Suppressor macrophage treated with lipopolysaccharide for 1 hour (primary cell): ENCODE data around the gene RSPO1.
A peak's percentile ranks its signal among the peaks of the same experiment; 100 is the strongest.
"Not testable (repeated sequence)": the region's sequence is repeated elsewhere in the genome, so short reads cannot be mapped to it uniquely, and the experiment has no call there.

Experiments used
- DNase-seq, 3 donors: peaks; one replicate each; pipeline ENCODE4 v3.0.0-alpha.2; 2020 to 2022

The RSPO1 gene

DNA sequence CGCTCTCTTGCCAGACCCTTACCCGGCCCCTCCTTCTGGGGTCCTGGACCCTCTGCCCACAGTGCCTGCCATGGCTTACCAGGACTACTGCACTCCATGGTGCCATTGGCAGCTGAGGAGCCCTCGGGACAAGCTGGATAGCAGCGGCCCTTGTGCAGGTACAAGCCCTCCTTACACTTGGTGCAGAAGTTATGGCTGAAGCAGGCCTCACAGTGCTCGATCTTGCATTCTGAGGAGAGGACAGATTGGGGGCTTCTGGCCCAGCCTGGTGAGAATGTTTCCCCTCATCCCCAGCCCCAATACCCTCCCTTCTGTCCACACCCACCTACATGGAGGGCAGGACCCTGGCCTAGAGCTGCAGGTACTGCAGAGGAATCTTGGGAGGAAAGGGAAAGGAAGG, 20.6 kb downstream of the RSPO1 start:
- DNase-seq: no peak

DNA sequence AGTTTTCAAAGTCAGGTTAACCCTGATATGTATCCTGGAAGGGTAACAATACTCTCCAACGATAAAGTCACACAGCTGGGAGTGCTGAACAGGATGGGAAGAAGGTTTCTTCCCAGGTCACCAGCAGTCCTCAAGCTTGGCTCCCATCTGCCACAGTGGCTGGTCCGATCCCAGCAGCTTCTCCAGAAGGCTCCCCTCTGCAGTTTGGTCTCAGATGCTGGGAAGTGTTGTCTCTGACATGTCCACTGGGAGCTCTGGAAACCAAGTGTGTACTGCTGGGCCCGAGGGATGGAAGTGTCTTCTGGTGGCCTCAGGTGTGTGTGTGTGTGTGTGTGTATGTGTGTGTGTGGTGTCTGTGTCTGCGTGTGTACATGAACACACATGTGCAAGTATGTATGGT, 22.5 kb downstream of the RSPO1 start:
- no peak for DNase-seq

DNA sequence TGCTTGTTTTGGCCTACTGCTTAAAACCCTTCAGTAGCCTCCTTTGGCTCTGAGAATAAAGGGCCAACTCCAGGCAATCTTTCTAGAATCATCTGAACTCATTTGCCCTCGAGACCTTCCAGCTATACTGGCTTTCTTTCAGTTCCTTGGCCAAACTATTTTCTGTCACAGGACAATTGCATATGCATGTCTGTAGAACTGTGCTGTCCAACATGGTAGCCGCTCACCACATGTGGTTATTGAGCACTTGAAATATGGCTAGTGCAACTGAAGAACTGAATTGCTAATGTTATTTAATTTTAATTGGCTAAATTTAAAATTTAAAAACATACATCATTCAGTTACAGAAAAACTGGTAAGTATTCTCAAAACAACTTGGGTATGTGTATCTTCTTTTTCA, 24.7 kb downstream of the RSPO1 start:
- no peak for DNase-seq

DNA sequence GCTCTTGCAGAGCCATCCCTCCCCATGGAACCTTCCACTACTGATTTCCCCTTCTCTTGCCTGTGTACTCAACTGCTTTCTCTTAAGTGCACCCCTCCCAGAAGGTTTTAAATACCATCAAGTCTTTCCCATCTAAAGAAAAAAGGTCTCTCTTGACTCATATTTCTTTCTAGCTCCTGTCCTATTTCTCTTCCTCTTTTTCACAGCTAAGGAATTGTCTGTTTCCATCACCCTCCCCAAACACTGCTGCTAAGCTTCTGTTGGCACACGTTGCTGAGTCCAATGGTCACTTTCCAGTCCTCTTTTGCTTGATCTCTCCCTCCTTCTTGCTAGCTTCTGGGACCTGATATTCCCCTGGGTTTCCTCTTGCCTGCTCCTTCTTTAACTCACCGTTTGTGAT, 25.7 kb downstream of the RSPO1 start:
- no peak for DNase-seq

DNA sequence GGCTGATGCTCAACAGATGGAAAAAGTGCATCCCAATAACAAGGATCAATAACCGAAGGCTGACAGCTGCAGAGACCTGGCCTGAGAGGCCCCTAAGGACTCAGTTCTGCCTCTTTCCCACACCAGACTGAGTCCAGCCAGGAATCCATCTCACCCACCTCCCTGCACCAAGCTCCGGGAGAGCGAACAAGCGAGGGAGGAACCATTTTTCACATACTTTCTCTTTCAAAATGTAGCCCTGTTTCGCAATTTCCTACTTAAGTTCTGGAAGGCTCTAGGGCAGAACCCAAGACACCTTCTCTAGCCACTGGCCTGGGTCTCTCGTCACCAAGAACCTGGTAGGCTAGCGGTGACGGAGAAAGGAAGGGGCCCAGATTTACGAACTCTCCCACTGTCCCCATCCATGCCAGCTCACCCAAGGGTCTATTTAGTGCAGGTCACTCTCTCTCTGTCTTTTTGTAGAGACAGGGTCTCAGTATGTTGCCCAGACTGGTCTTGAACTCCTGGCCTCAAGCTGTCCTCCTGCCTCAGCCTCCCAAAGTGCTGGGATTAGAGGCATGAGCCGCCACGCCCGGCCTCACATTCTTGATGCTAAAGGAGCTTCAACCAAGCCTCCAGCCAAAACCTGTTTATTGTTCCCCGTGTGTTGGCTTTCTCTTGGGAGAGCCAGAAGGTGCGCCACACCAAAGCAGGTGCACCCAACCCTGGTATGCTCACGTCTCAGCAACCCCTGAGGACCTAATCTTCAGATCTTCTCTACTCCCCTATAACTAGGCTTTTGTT, 28.0 kb downstream of the RSPO1 start:
- peak; percentile 50 to 63 (median 57) for DNase-seq

DNA sequence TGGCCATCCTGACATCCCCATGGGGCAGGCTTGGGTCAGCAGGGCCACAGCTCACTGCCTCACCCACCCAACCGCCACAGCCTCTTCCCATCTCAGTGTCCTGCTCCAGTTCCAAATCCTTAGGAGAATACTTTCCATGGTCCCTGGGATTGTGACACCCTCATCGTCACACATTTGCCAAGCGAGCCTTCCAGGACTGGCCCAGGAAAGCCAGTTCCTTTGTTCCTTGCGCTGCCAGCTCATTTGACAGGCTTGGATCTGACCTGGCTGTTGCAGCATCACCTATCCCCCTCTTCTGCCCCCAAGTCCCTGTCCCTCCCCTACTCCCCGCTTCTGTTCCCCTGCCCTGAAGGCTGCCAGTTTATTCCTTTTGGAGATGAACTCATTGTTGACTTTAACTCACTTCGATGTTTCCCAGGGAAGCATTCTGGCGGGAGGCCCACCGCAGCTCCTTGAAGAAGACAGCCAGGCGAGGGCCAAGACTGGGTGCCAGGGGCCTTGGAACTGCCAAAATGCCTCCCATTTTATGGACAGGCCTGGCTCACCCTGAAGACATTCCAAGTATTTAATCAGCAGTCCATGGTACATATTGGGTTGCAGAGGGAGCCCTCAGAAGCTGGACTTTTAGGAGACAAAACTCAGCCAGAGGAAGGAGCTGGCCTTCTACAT, 28.8 kb downstream of the RSPO1 start:
- no peak for DNase-seq

DNA sequence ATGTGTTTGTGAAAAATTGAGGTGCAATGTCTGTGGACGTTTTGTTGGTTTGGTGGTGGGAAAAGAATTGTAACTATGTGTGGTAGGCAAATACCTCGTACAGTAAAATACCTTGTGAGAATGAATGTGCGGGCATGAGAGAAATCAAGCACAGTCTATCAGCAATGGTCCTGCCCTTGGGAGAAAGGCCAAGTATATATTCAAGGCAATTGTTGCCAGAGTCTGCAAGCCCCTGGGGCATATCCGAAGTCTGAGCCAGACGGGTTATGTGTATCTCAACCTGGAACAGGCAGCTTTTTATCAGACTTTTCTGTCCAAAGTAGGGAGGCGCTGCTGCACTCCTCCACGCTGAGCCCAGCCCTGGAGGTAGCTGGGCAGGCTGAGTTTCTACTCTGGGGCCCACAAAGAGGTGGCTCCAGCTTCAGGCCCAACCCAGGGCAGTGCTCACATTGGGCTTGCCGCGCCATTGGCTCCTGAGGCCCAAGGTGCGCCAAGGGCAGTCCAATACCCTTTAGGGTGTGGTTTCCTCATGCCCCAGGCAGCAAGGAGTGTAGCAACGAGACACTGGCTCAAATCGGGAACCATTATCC, 29.5 kb downstream of the RSPO1 start:
- DNase-seq: no peak

DNA sequence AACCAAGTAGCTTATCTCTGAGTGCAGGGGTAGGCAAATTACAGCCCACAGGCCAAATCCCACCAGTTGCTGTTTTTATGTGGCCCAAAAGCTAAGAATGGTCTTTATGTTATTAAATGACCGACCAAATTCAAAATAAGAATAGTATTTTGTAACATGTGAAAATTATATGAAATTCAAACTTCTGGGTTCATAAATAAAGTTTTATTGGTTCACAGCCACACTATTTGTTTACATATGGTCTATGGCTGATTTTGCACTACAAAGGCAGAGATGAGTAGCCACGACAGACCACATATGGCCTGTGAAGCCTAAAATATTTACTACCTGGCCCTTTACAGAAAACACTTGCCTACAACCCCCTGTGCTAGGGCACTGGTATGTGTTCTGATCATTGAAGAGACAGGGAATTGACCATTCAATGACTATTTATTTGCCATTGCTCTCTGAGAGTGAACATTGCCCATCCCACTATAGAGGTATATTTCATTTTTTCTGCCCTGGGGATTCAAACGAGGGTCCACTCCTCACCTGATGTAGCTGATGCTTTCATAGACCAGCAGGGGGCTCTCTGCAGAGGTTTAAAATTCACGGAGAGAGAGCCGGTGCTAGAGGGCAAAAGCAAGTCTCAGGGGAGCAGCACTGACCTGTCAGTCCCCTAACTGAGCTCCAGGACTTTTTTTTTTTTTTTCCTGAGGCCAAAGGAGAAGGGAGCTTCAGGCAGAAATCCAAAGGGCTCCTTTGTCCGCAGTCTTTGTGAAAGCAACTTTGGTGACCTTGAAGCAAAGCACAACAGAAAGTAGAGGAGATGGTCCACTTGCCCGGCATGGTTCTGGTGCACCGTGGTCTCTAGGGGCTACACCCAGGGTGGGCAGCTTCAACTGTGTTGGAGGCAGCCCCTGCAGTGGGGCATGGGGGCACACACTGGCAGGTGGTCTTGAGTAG, 31.7 kb downstream of the RSPO1 start:
- DNase-seq: peak; percentile 55 to 71 (median 69)

DNA sequence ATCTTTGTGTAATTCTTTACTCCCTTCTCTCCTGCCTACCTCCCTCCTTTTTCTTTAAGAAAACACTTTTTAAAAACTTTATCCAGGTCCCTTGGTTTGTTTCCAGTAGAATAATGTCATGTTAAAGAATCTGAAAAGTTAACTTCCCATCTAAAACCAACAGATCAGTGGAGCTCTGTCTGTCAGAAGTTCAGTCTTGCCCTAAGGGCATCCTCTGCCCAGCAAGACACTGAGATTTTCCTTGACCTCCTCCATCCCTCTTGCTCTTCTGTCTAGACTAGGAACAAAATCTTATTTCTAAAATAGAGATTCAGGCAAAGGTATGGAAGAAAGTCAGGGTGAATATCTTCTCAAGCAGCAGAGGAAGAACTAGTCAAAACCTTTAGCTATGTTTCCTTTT, 33.3 kb downstream of the RSPO1 start:
- no peak for DNase-seq

DNA sequence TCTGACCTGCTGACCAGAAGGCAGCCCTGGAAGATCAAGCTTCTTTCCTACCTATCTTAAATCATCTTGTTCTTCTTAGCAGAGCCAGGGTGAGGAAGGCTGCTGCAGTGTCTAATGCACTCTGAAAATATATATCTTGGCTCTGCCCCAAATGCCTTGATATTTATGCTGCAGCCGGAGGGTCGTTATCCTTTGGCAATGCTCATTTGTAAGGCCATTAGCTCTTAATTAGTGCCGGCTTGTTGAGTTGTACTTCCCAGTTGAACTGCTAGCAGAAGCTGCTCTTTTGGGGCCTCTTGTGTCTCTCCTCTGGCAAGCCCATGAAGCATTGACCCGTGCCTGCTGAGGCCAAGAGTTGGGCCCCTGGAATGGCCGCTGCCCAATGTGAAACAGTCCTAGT, 34.8 kb downstream of the RSPO1 start:
- no peak for DNase-seq

DNA sequence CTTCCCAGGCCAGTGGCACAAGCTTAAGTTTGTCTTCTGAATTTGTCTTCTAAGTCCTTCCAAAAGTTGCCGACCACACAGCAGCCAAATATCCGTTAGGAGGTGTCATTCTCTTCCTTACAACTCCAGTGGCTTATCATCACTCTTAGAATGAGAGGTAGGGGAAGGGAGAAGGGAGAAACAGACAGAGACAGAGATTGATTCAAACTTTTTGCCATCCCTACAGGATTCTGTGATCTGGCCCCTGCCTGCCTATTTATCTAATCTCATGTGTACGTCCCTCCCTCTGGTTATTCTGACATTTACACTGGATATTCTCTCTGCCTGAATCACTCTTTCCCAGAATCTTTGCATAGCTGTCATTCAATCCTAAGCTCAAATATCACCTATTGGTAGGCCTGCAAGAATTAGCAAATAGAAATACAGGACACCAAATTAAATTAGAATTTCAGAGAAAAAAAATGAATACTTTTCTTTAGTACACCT, 38.5 kb downstream of the RSPO1 start:
- no peak for DNase-seq

DNA sequence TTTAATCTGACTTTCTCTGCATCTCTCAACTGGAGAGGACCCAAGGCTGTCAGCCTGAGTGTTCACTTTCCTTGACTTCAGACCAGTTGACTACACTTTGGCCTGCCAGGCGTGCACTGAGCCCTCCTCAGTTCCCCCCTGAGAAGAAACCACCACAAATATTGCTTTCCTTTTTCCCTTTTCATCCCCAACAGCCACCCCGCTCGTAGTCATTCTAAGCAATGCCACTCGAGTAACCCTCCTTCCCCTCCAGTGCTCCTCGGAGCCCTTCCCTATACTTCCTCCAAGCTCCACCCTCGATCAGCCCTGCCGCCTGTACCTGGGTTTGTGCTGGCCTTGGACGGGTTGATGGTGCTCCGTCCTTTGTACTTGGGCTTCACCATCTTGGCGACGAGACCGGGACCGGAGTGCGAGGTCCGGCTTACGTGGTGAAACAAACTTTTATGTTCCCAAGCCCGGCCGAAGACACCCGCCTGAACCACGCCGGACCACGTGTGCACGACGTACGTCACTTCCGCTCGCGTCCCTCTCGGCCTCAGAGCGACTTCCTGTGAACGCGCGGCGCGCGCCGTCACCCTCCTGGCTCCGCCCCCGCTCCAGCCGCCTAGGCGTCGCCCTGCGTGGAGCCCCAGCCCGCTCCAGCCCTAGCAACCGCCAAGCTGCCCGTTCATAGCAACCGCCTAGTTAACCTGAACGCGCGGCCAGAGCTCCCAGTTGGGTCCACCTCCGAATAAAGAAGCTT, 39.1 kb downstream of the RSPO1 start, which contains the start of gene GNL2:
Gene GNL2, minus strand, starts transcription at position 498 of the 742 bp plus-strand sequence. Its CDS starts 115 bp downstream, at position 383.
- DNase-seq: peak; percentile 99 to 100 (median 100)

DNA sequence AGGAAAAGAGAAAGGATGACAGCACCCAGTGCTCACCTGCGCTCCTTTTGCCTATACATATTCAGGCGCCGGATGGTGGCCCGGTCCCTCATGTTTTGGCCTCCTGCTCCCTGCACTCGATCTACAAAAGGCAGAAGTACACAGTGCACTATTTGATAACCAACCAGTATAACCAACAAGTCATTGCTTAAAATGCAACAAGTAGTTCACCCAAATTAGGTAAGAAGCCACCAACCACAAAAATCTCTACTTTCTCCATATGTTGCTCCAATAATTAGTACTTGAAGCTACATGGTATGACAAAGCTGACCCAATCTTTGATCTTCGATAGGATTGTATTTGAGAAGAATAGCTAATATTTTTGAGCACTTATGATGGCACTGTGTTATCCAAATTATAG, 41.0 kb downstream of the RSPO1 start:
- no peak for DNase-seq

DNA sequence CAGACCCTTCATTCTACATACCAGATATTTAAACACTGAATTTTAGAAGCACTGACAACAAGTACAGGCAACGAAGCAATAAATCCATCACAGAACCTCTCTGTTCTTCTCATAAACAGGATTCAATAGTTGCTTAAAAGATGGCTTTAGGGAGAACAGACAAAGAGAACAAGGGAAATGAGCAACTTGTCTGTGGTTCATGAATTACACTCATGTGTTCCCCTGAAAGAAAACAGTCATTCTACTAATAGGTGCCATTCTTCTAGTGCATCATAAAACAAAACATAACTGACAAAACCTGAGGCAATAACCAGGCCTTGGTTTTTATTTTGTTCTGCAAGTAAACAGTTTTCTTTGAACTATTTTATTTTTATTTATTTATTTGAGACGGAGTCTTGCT, 45.8 kb downstream of the RSPO1 start:
- DNase-seq: no peak

DNA sequence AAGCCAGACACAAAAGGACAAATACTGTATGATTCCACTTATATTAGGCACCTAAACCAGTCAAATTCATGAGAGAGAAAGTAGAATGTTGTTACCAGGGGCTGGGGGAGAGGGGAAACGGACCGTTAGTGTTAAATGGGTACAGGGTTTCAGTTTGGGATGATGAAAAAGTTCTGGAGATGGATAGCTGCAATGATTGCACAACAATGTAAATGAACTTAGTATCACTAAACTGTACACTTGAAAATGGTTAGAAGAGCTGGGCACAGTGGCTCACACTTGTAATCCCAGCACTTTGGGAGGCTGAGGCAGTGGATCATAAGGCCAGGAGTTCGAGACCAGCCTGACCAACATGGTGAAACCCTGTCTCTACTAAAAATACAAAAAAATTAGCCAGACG, 50.1 kb downstream of the RSPO1 start:
- not testable (repeated sequence) for DNase-seq

DNA sequence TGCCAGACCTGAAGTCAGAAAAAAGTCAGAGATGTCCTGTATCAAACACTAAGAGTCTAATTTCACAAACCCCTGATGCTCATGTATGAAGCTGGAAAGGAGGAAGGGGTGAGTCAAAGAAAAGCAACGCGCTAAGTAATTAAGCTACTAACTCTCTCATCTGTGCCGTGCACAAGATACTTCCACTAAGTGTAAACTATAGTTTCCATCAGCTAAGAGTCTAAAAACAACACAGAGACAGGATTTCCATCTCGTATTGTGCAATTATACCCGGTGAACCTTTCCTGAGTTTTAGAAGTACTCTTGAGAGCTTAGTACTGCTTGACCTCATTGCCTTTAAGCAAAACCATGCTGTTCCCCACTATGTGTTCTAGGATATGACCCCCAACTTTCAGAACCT, 59.0 kb downstream of the RSPO1 start:
- DNase-seq: no peak

DNA sequence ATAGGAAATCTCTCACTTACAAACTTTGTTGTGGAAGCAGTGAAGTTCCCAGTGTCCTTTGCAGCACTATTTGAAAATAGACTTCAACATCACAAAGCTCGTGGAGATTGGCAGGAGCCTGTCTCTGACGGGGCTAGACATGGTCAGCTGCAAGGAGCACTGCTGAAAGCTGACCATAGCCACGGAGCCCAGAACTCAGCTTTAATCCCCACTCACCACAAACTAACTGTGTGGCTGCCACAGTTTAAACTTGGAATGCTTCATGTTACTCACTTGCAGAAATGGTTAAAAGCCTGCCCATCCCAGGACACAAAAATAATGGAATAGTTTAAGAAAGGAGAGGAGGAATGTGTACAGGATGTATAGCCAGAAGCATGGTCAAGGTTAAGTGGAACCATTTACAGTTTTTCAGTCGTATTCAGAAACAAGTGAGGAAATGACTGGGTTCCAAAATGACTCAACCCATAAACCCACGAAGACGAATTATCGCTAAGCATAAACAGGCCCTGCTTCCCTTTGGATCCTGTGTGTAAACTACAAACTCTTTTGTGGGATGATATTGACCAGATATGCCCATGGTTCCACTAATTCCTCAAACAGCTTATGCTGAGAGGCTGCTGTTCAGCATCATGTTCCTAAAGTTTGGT, 59.7 kb downstream of the RSPO1 start:
- DNase-seq: no peak

DNA sequence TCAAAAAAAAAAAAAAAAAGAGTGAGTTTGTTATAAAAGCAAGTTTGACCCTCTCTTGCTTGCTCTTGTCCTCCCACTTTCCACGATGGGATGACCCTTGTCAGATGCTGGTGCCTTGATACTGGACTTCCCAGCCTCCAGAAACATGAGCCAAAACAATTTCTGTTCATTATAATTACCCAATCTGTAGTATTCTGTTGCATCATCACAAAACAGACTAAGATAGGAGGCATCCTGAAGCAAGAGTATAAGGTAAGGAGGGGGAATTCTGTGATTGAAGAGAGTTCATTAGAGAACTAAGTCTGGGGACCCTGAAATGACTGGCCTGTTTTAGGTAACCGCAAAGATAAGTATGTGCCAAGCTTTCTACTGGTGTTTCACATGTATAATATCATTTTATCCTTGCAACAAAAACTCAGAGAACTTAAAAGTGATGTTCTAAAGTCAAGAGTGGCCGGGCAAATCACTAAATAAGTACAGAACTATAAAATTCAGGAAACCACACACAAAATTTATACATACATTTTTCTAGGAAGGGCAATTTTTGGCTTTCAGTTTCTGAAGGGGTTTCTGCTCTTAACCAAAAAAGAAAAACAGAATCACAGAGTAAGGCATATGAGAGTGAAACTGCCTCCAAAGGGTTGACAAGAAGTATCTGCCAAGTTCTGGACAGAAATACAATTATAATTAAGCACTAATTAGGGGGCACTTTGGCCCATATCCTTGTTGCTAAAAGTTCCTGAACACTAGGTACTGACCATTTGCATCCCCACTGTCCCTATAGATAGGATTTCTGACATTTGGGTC, 64.0 kb downstream of the RSPO1 start:
- no peak for DNase-seq

DNA sequence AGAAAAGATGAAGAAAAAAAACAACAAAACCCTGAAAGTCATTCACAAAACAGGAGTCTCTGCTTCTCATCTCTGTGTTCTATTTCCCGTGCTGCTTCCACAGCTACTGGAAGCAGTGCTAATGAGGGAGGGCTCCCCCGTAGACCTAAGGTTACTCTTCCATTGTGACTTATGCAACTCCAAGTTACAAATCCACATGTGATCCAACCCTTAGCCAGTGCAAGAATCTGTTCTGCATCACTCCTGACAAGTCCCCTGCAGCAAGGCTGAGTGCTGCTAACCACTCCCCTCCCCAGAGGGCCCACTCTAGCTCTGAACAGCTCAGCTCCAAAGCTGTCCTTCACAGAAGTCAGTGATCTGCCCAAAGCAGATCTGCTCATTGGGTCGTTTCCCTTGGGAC, 67.7 kb downstream of the RSPO1 start:
- DNase-seq: no peak

DNA sequence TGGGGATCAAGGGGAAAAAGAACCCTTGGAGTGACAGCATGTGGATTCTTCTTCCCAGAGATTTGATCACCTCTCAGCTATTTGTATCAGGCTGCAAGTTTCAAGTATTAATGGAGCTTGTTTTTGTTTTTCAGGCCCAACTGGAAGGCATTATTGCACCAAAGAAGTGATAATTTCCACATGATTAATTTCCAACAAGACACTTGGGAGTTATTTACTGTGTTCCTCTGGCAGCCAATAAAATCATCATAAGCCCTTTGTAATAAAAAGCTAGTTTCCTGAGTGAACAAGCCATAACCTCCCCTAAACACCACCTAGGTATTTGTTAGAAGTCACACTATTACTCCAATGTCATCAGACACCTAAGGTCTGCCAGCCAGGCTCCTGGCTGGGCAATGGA, 69.8 kb downstream of the RSPO1 start:
- no peak for DNase-seq

DNA sequence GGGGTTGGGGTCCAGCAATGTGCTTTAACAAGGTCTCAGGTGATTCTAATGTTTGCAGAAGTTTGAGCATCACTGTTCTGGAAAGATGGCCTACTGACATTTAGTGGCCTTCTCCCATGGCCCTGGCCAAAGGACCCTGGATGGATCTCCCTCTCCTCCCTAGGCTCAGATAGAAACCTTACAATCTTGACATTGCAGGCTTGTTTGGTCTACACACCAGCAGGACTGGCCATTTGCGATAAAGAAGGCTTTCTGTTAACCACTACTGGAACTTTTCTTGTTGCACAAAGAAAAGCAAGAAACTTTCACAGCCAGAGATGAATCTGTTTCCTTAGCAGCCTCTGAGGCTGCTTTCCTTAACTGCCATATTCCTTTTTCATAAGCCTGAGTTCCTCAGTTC, 71.7 kb downstream of the RSPO1 start:
- DNase-seq: no peak
